Large intestine (tissue), 1 donor: ENCODE results near the gene PLBD2. TPM values are rescaled to one million over a fixed set of nuclear protein-coding genes. Genes with fewer than 3 reads are reported as not detected.

Source experiments
- polyA plus RNA-seq: library from polyadenylated mRNA; unstranded; fragments of 120-200 nt; gene quantifications from one replicate; pipeline ENCODE4 v1.2.1, GENCODE V29; 2013

PLBD2 gene
- polyA plus RNA-seq, 1 donor = 21.2 TPM

Other genes starting within 250 kb of the PLBD2 start
- 0.69 TPM for gene RASAL1, start 222.8 kb upstream of the PLBD2 start, polyA plus RNA-seq
- 0.34 TPM for gene CFAP73, start 208.9 kb upstream of the PLBD2 start, polyA plus RNA-seq
- gene DDX54, start 173.1 kb upstream of the PLBD2 start, polyA plus RNA-seq = 51.1 TPM
- gene RITA1, start 172.9 kb upstream of the PLBD2 start, polyA plus RNA-seq = 13.8 TPM
- 65.5 TPM for gene TPCN1, start 137.1 kb upstream of the PLBD2 start, polyA plus RNA-seq
- gene SLC8B1, start 23.5 kb upstream of the PLBD2 start, polyA plus RNA-seq = 18.1 TPM
- 0.31 TPM for gene SDS, start 45.3 kb downstream of the PLBD2 start, polyA plus RNA-seq
- 17.4 TPM for gene SDSL, start 63.8 kb downstream of the PLBD2 start, polyA plus RNA-seq
- not detected for gene LHX5, start 113.3 kb downstream of the PLBD2 start, polyA plus RNA-seq